ENCODE results near the gene CNTN1. TPM values are rescaled to one million over a fixed set of nuclear protein-coding genes. Genes with fewer than 3 reads are reported as not detected.

The CNTN1 gene
- total RNA-seq, 2 donors from 2014 or later, result 0.16 to 0.19 TPM

- no peak overlapping the region for H3K4me3 ChIP-seq
- no peak for TF ChIP-seq CTCF (IDR thresholded peaks at IDR 0.05)
- H3K9me3 ChIP-seq, result no peaks in the 10 kb centered on the region
- no peaks in the 10 kb centered on the region for H3K36me3 ChIP-seq
- H3K4me1 ChIP-seq, result no peaks in the 10 kb centered on the region
- no peaks in the 10 kb centered on the region for H3K27me3 ChIP-seq
- H3K27ac ChIP-seq, result no peak overlapping the region
- no peak for DNase-seq (ENCODE audit: low spot score)
Observed at GRCh38 chr12:40820794-40821484, 128.7 kb downstream of the CNTN1 start.

GRCh38 chr12:40825156-40825555 is 132.9 kb downstream of the CNTN1 start:
- Histone ChIP-seq H3K27me3 (no peaks in the 10 kb centered on the region), H3K4me3 (no peak overlapping the region), H3K9me3 (no peaks in the 10 kb centered on the region), H3K4me1 (no peaks in the 10 kb centered on the region), H3K27ac (no peak overlapping the region), H3K36me3 (no peaks in the 10 kb centered on the region)
- DNase-seq (ENCODE audit: low spot score), result no peak
- no peak for TF ChIP-seq CTCF (IDR thresholded peaks at IDR 0.05)

GRCh38 chr12:40827683-40828592 is 135.7 kb downstream of the CNTN1 start:
- no peak for DNase-seq (ENCODE audit: low spot score)
- H3K9me3 ChIP-seq, result no peaks in the 10 kb centered on the region
- no peaks in the 10 kb centered on the region for H3K4me1 ChIP-seq
- H3K36me3 ChIP-seq, result no peaks in the 10 kb centered on the region
- H3K27ac ChIP-seq, result no peak overlapping the region
- TF ChIP-seq CTCF (IDR thresholded peaks at IDR 0.05), result no peak
- H3K27me3 ChIP-seq, result no peaks in the 10 kb centered on the region
- H3K4me3 ChIP-seq, result no peak overlapping the region

GRCh38 chr12:40828593-40828990 is 136.4 kb downstream of the CNTN1 start:
- DNase-seq (ENCODE audit: low spot score), result no peak

GRCh38 chr12:40829738-40830144 is 137.5 kb downstream of the CNTN1 start:
- DNase-seq (ENCODE audit: low spot score), result no peak

More at GRCh38 chr12:40828593-40828990, 136.4 kb downstream of the CNTN1 start:
- no peaks in the 10 kb centered on the region for H3K36me3 ChIP-seq
- H3K4me1 ChIP-seq, result no peaks in the 10 kb centered on the region
- H3K27ac ChIP-seq, result no peak overlapping the region
- TF ChIP-seq CTCF (IDR thresholded peaks at IDR 0.05), result no peak
- no peaks in the 10 kb centered on the region for H3K27me3 ChIP-seq
- no peaks in the 10 kb centered on the region for H3K9me3 ChIP-seq
- H3K4me3 ChIP-seq, result no peak overlapping the region

More at GRCh38 chr12:40829738-40830144, 137.5 kb downstream of the CNTN1 start:
- Histone ChIP-seq H3K9me3 (no peaks in the 10 kb centered on the region), H3K4me1 (no peaks in the 10 kb centered on the region), H3K36me3 (no peaks in the 10 kb centered on the region), H3K27ac (no peak overlapping the region), H3K27me3 (no peaks in the 10 kb centered on the region), H3K4me3 (no peak overlapping the region)
- no peak for TF ChIP-seq CTCF (IDR thresholded peaks at IDR 0.05)
